ENCODE data around the gene KDM5B.

GRCh38 chr1:202770135-202770534 is 38.1 kb downstream of the KDM5B start:
- TF ChIP-seq CTCF (IDR thresholded peaks at IDR 0.05), result no peak
- TF ChIP-seq POLR2A (IDR thresholded peaks at IDR 0.05), result no peak
